Endothelial cell (in vitro differentiated cells): ENCODE results near the gene RGS3. TPM values are rescaled to one million over a fixed set of nuclear protein-coding genes. Genes with fewer than 3 reads are reported as not detected.

Experiments
- DNase-seq: peaks from one replicate; pipeline ENCODE4 v3.0.0; 2021; ENCODE audit warnings: low spot score
- H3K27ac Mint-ChIP-seq: one replicate; pipeline ENCODE4 v1.8.0; 2021; ENCODE audit warnings: mixed read lengths, inconsistent platforms; ENCODE audit not compliant: unreplicated experiment
- H3K27me3 Mint-ChIP-seq: one replicate; pipeline ENCODE4 v1.8.0; 2021; ENCODE audit warnings: mild to moderate bottlenecking, moderate library complexity, mixed read lengths, inconsistent platforms; ENCODE audit not compliant: unreplicated experiment
- H3K36me3 Mint-ChIP-seq: one replicate; pipeline ENCODE4 v1.8.0; 2021; ENCODE audit warnings: mild to moderate bottlenecking, low read depth, mixed read lengths, inconsistent platforms; ENCODE audit not compliant: unreplicated experiment
- H3K4me1 Mint-ChIP-seq: one replicate; pipeline ENCODE4 v1.8.0; 2021; ENCODE audit warnings: mild to moderate bottlenecking, mixed read lengths, inconsistent platforms; ENCODE audit not compliant: unreplicated experiment
- H3K4me3 Mint-ChIP-seq: one replicate; pipeline ENCODE4 v1.8.0; 2021; ENCODE audit warnings: mild to moderate bottlenecking, mixed read lengths, inconsistent platforms; ENCODE audit not compliant: unreplicated experiment
- H3K9me3 Mint-ChIP-seq: one replicate; pipeline ENCODE4 v1.8.0; 2021; ENCODE audit warnings: mixed read lengths, inconsistent platforms; ENCODE audit not compliant: unreplicated experiment
- total RNA-seq: library from RNA; stranded (reverse); fragmentation: NEBNext Ultra II Directional; extraction: Animal tissue kit (Norgen Biotek cat#: 25700); gene quantifications from one replicate; pipeline ENCODE4 v1.2.1, GENCODE V29; 2021; ENCODE audit not compliant: unreplicated experiment
- TF ChIP-seq, protein P1 (sequence below): fragments of 200-600 bp; sonication (generic); IDR thresholded peaks from one replicate; pipeline ENCODE4 v1.5.0; 2021; ENCODE audit warnings: antibody characterized with exemption; ENCODE audit not compliant: unreplicated experiment

The RGS3 gene
- total RNA-seq, 1 donor from 2014 or later, result 474 TPM

- Mint-ChIP-seq H3K27me3 (peaks cover 21% of the 10 kb centered on the region), H3K4me3 (no peak overlapping the region), H3K27ac (no peak overlapping the region), H3K9me3 (no peaks in the 10 kb centered on the region), H3K36me3 (no peaks in the 10 kb centered on the region), H3K4me1 (peaks cover 44% of the 10 kb centered on the region)
- no peak for DNase-seq
- TF ChIP-seq, protein P1, sequence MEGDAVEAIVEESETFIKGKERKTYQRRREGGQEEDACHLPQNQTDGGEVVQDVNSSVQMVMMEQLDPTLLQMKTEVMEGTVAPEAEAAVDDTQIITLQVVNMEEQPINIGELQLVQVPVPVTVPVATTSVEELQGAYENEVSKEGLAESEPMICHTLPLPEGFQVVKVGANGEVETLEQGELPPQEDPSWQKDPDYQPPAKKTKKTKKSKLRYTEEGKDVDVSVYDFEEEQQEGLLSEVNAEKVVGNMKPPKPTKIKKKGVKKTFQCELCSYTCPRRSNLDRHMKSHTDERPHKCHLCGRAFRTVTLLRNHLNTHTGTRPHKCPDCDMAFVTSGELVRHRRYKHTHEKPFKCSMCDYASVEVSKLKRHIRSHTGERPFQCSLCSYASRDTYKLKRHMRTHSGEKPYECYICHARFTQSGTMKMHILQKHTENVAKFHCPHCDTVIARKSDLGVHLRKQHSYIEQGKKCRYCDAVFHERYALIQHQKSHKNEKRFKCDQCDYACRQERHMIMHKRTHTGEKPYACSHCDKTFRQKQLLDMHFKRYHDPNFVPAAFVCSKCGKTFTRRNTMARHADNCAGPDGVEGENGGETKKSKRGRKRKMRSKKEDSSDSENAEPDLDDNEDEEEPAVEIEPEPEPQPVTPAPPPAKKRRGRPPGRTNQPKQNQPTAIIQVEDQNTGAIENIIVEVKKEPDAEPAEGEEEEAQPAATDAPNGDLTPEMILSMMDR, result no peak
Measured at GRCh38 chr9:113603048-113603375, 139.5 kb downstream of the RGS3 start.

DNA sequence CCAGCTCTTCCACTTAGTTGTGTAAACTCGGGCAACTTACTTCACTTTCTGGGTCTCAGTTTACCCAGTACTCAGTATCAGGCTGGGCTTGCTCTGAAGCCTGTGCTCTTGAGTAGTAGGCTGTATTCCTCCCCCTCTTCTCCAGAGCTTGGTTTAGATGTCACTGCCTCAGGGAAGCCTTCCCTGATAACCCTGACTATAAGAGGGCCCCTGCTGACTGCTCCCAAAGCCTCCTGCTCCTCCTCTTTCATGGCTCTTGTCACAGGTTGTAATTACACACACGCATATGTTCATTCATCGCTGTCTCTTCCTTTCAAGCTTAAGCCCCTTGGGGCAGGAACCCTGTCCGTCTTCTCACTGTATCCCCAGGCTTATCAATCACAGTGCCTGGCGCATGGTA, 140.2 kb downstream of the RGS3 start:
- Mint-ChIP-seq H3K4me3 (peak overlapping the region; percentile 62), H3K27ac (no peak overlapping the region), H3K9me3 (no peaks in the 10 kb centered on the region), H3K27me3 (peaks cover 15% of the 10 kb centered on the region), H3K4me1 (peaks cover 42% of the 10 kb centered on the region), H3K36me3 (no peaks in the 10 kb centered on the region)
- DNase-seq, result no peak
- TF ChIP-seq, protein P1, result no peak

DNA sequence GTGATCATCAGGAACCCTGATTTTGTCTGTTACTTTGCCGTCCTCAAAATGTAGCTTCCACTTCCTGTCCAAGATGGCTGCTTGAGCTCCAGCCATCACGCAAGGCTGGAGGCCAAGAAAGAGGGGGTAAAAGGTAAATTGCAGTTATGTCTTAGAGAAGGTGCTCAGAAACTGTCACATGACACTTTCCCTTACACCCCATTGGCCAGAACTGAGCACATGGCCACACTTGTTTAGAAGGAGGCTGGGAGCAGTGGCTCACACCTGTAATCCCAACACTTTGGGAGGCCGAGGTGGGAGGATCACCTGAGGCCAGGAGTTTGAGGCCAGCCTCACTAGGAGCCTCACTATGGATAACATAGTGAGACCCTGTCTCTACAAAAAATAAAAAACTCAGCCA, 140.9 kb downstream of the RGS3 start:
- peak overlapping the region; percentile 61 for H3K27ac Mint-ChIP-seq
- no peak overlapping the region for H3K4me3 Mint-ChIP-seq
- no peaks in the 10 kb centered on the region for H3K9me3 Mint-ChIP-seq
- TF ChIP-seq, protein P1, result no peak
- H3K36me3 Mint-ChIP-seq, result no peaks in the 10 kb centered on the region
- no peak for DNase-seq
- H3K4me1 Mint-ChIP-seq, result peaks cover 40% of the 10 kb centered on the region
- H3K27me3 Mint-ChIP-seq, result peaks cover 14% of the 10 kb centered on the region

DNA sequence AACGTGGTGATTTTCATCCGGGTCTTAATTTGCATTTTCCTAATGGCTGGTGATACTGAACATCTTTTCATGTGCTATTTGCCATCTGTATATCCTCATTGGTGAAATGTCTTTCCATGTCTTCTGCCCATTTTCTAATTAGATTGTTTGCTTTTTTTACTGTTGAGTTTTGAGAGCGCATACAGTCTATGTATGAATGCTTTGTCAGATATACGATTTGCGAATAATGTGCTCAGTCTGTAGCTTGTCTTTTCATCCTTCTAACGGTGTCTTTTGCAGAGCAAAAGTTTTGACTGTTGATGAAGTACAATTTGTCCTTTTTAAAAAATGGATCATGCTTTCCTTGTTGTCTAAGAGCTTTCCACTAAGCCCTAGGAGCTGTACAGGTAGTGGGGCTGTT, 143.0 kb downstream of the RGS3 start:
- TF ChIP-seq, protein P1, result no peak
- no peaks in the 10 kb centered on the region for H3K9me3 Mint-ChIP-seq
- H3K27ac Mint-ChIP-seq, result no peak overlapping the region
- no peak for DNase-seq
- H3K4me3 Mint-ChIP-seq, result no peak overlapping the region
- peaks cover 50% of the 10 kb centered on the region for H3K4me1 Mint-ChIP-seq
- peaks cover 14% of the 10 kb centered on the region for H3K27me3 Mint-ChIP-seq
- H3K36me3 Mint-ChIP-seq, result peaks cover 4% of the 10 kb centered on the region

DNA sequence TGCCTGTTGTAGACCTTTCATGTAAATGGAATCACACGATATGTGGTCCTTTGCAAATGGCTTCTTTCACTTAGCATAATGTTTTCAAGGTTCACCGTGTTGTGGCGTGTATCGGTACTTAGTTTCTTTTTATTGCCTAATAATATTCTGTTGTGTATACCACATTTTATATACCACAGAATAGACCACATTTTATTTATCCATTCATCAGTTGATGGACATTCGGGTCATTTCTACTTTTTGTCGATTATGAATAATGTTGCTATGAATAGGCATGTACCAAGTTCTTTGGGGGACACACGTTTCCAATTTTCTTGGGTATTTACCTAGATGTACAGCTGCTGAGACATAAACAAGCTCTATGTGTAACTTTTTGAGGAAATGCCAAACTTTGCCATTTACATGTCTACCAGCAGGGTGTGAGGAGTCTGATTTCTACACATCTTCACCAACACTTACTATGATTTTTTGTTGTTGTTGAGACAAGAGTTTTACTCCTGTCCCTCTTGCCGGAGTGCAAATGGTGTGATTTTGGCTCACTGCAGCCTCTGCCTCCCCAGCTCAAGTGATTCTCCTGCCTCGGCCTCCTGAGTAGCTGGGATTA, 144.7 kb downstream of the RGS3 start:
- DNase-seq, result no peak
- H3K36me3 Mint-ChIP-seq, result peaks cover 4% of the 10 kb centered on the region
- peaks cover 10% of the 10 kb centered on the region for H3K27me3 Mint-ChIP-seq
- no peaks in the 10 kb centered on the region for H3K9me3 Mint-ChIP-seq
- peak overlapping the region; percentile 4 for H3K27ac Mint-ChIP-seq
- no peak overlapping the region for H3K4me3 Mint-ChIP-seq
- TF ChIP-seq, protein P1, result no peak
- H3K4me1 Mint-ChIP-seq, result peaks cover 51% of the 10 kb centered on the region
